Measurements from ENCODE around the gene FAT1.

The FAT1 gene

GRCh38 chr4:186709517-186709916, 14.1 kb downstream of the FAT1 start:
- TF ChIP-seq MYC (IDR thresholded peaks at IDR 0.05; ENCODE audit: low read depth, low read length) (no peak), MAX (IDR thresholded peaks at IDR 0.05; ENCODE audit: low read depth, low read length) (no peak), POLR2A (IDR thresholded peaks at IDR 0.05; ENCODE audit: extremely low read depth, insufficient read length) (no peak), CTCF (IDR thresholded peaks at IDR 0.05; ENCODE audit: low read depth, low read length) (no peak)
- no peak overlapping the region for H3K4me3 ChIP-seq (ENCODE audit: low read depth, low read length)
- no peak for DNase-seq (ENCODE audit: low read depth)

- no peak overlapping the region for H3K4me3 ChIP-seq (ENCODE audit: low read depth, low read length)
- no peak for DNase-seq (ENCODE audit: low read depth)
- no peak for TF ChIP-seq CTCF (IDR thresholded peaks at IDR 0.05; ENCODE audit: low read depth, low read length)
- TF ChIP-seq POLR2A (IDR thresholded peaks at IDR 0.05; ENCODE audit: extremely low read depth, insufficient read length) = no peak
- TF ChIP-seq MAX (IDR thresholded peaks at IDR 0.05; ENCODE audit: low read depth, low read length) = no peak
These were observed 15.1 kb downstream of the FAT1 start for GRCh38 chr4:186708554-186708953.

DNA sequence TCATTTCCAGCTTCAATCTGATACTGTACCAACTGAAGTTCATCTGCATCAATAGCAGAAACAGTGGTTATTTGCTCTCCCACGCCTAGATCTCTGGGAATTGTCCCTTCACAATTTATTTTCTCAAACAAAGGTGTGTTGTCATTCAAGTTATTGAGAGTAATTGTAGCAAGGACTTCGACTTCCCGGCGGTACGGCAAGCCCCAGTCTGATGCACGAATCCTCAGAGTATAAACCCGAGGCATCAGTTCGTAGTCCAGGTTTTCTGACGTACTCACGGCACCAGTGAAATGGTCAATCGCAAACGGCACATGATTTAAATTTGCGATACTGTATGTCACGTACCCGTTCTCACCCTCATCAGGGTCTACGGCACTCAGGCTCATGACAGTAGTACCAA, 15.7 kb downstream of the FAT1 start:
- H3K4me3 ChIP-seq (ENCODE audit: low read depth, low read length) = no peak overlapping the region
- TF ChIP-seq CTCF (IDR thresholded peaks at IDR 0.05; ENCODE audit: low read depth, low read length) (no peak), POLR2A (IDR thresholded peaks at IDR 0.05; ENCODE audit: extremely low read depth, insufficient read length) (no peak), MAX (IDR thresholded peaks at IDR 0.05; ENCODE audit: low read depth, low read length) (no peak), MYC (IDR thresholded peaks at IDR 0.05; ENCODE audit: low read depth, low read length) (no peak)
- DNase-seq (ENCODE audit: low read depth) = no peak

- TF ChIP-seq MAX (IDR thresholded peaks at IDR 0.05; ENCODE audit: low read depth, low read length) (no peak), CTCF (IDR thresholded peaks at IDR 0.05; ENCODE audit: low read depth, low read length) (no peak), MYC (IDR thresholded peaks at IDR 0.05; ENCODE audit: low read depth, low read length) (no peak), POLR2A (IDR thresholded peaks at IDR 0.05; ENCODE audit: extremely low read depth, insufficient read length) (no peak)
- DNase-seq (ENCODE audit: low read depth) = no peak
These were observed 16.1 kb downstream of the FAT1 start for GRCh38 chr4:186707574-186707973.

DNA sequence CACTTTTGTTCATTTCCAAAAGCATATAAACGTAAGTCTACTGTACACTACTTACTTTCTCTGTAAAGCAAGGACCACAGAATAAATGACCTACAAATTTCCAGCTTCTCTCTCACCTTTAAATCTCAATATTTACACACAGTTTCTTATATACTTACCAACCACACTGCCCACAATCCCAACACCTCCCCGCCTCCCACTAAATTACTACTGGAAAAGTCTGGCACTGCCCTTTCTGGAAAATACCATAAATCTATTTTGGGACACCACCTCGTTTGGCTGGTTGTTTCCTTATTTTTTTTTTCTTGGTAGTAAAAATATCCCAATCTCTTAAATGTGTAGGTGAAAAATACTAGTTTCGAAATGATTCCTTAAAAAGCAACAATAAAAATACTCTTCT, 19.6 kb downstream of the FAT1 start:
- DNase-seq (ENCODE audit: low read depth) = no peak
- TF ChIP-seq MAX (IDR thresholded peaks at IDR 0.05; ENCODE audit: low read depth, low read length) = no peak
- no peak for TF ChIP-seq CTCF (IDR thresholded peaks at IDR 0.05; ENCODE audit: low read depth, low read length)
- TF ChIP-seq MYC (IDR thresholded peaks at IDR 0.05; ENCODE audit: low read depth, low read length) = no peak
- no peak overlapping the region for H3K4me3 ChIP-seq (ENCODE audit: low read depth, low read length)

More at GRCh38 chr4:186707574-186707973, 16.1 kb downstream of the FAT1 start:
- no peak overlapping the region for H3K4me3 ChIP-seq (ENCODE audit: low read depth, low read length)

- no peak overlapping the region for H3K4me3 ChIP-seq (ENCODE audit: low read depth, low read length)
- DNase-seq (ENCODE audit: low read depth) = no peak
- TF ChIP-seq MAX (IDR thresholded peaks at IDR 0.05; ENCODE audit: low read depth, low read length) = no peak
- no peak for TF ChIP-seq CTCF (IDR thresholded peaks at IDR 0.05; ENCODE audit: low read depth, low read length)
- TF ChIP-seq POLR2A (IDR thresholded peaks at IDR 0.05; ENCODE audit: extremely low read depth, insufficient read length) = no peak
- TF ChIP-seq MYC (IDR thresholded peaks at IDR 0.05; ENCODE audit: low read depth, low read length) = no peak
These were observed 20.1 kb downstream of the FAT1 start for GRCh38 chr4:186703510-186703909.

Data from NB4 (cell line).